ENCODE data around the gene KRTAP5-3.
A peak's percentile ranks its signal among the peaks of the same experiment; 100 is the strongest.

Gene KRTAP5-3

DNA sequence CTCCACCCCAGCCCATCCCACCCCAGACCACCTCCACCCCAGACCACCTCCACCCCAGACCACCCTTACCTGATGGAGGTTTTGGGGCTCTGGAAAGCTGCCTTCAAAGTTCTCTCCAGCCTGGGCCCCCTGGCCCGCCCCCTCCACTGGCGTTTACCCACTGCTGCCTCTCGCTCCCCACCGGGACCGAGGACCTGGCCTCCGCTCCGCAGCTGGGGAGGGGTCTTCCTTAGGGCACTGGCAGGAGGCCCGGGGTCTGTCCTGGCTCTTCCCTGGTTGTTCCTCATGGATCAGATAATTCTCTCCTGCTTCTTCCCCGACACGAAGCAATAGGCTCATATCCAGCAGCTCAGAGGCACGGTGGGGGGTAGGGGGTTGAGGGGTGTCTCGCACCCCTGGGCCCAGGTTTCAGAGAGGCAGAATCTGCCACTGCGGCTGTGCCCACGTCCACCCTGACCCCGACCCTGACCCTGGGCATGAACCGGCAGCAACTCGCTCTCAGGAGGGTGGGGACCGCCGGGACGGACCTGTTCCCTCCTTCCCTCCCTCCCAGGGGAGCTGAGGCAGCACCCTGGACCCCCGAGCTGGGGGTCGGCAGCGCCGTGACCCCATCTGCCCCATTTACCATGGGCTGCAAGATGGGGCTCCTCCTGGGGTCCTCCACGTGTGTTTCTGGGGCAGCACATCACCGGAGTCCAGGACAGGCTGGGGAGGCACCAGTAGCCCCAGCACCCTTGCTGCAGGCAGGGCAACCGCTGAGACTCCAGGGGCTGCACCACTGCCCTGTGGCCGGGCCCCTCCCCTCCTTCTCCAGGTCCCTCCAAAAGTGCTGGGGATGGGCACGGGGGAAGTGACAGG is 34.3 kb upstream of the KRTAP5-3 start:
- DNase-seq, result no peak

DNA sequence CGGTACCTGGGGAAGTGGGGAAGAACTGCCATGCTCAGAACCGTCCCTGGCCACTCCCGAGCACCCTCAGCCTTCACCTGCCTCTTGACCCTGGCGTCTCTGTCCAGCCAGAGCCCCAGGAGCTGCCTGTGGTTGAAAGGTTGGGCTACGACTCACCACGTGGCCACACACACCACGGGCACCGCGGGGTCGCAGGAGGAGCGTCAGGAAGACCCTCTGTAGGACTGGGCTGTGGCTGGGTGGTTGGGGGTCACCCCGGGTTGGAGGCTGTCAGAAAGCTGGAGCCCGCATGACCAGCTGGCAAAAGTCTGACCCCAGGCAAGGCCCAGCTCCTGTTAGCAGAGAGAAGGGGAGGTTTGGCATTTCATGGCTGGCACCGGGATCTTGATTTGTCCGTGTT is 32.8 kb upstream of the KRTAP5-3 start:
- DNase-seq, result no peak

DNA sequence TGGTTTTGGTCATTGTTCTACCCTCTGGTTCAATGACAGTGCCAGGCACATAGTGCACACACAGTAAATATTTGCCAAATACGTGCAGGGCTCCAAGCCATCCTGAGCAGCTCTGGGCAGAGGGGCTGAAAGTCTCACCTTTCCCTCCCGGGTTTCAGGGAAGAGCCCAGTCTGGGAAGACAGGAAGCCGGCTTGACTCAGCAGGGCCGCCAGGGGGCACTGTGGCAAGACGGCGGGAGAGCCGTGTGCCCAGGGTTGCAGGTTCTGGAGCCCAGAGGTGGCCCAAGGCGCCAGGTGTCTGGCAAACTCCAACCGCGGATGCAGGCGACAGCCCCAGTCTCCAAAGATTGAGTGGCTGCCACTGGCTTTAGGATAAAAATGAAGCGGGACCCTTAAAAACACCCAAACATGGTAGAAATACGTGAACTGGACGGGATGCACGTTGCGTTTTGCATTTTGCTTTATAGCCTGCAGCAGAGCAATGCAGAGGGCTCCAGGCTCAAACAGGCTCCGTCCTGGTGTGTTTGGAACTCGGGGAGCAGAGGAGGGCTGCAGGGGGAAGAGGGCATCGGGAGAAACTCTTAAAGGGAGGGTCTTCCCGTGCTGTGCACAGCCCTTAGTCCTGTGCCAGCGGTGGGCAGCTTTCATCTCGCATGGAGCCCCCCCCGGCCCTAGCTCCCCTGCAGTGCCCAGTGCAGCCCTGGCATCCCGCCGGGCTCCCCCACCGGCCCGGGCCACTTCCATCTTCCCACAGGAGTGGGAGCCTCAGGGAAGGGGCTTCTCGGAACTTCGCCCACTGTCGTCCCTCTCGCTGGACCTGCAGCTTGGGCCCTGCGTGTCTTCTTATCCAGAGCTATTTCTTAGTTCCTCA is 32.0 kb upstream of the KRTAP5-3 start:
- peak; percentile 50 for DNase-seq

DNA sequence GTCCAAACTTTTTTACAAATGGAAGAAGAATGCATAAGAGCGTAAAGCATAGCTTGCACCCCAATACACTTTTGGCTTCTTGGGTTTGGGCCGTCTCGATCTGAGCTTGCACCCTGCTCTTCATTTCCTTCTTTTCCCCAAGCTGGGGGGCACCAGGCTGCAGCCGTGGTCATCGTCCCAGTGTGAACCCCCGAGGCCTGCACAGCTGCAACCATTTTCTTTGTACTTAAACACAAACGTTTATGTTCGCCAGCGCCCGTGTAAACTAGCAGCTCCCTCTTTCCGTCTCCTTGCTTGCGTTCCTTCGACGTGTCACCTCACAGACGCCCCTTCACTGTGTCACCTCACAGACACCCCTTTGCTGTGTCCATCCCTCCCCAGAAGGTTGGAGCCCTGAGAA is 31.4 kb upstream of the KRTAP5-3 start:
- DNase-seq, result no peak

DNA sequence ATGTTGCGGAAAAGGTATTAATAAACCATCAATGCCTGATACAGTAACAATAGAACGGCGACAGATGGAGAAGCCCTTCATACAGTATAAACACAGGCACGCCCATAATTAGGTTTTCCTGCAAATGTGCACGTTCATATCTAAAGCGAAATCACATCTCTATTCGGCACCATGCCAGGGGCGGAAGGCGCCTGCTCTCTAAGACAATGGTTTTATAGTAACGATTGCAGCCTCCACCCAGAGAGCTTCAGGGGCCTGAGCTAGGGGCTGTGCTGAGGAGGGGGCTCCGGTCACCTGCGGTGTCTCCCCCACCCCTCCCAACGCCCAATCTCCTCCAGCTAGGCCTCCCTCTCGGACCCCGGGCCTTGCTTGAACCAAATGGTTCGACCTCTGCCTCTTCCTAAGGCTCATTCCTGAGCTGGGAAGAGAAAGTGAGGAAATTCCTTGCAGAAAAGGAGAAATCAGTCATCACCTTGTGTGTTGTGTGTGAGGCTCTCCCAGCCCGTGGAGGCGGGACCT is 30.9 kb upstream of the KRTAP5-3 start:
- DNase-seq, result no peak

DNA sequence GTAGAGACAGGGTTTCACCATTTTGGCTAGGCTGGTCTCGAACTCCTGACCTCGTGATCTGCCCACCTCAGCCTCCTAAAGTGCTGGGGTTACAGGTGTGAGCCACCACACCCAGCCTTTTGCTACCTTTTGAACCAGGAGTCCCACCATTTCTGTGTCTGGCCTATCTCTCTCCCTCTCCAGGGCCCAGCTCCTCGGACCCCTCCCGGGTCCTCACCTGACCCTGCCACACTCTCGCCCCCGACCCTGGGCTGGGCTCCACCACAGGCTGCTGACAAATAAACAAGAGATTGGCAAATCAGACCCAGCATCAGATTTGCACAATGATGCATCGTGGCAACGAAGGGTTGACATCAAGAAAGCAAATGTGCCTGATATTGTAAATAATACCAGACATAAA is 30.1 kb upstream of the KRTAP5-3 start:
- no peak for DNase-seq

DNA sequence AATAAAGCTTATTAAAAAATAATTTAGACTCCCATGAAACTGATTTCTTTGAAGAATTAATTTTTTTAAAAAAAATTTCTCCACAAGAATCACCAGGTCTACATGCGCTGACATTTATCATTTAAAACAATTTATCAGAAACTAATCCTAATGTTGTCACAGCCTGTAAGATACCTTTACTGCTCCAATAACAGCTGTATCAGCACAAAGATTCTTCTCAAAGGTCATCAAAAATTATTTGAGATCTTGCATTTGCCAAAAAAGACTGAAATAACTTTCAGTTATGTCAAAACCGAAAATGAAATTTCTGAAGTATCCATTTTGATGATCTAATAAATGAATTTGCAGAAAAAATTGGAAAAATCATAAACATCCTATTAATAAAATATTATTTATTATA is 29.4 kb upstream of the KRTAP5-3 start:
- DNase-seq, result no peak

DNA sequence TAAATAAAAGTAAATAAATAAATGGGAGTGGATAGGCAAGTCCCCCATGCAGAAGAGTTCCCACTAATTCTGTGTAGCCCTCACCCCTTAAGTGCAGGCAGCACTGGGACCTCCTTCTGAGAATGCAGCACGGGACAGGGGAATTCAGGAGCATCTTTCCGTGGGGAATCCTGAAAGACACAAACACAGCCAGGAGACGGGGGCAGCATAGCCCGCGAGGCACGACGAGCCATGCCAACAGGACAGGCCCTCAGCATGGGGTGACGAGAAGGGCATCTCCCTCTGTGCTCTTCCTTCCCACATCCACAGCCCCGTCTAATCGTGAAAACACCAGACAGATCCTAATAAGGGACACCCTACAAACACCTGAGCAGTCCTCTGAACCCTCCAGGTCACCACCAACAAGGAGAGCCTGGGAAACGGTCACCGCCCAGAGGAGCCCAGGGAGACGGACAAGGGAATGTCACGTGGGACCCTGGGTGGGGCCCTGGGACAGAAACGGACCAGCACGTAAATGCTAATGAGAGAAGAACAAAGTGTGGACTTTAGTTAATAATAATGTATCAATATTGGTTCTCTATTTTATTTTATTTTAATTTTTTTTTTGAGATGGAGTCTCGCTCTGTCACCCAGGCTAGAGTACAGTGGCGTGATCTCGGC is 28.2 kb upstream of the KRTAP5-3 start:
- DNase-seq, result no peak

DNA sequence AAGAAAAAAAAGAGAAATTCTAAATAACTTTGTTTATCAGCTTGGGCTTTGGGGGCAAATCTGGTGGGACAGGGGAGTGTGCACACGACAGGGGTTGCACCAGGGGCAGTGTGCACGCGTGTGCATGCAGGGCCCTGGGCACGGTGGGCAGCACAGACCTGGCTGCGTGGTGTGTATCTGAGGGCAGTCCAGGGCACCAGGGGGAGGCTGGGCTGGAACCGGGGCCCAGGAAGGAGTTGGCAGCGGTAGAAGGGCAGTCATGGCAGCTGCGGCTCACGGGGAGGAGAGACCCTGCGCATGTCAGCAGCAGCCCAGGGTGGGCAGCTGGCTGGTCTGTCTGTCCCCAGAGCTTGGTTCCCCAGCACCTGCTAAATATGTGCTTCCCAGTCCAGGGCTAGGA is 25.6 kb upstream of the KRTAP5-3 start:
- no peak for DNase-seq

DNA sequence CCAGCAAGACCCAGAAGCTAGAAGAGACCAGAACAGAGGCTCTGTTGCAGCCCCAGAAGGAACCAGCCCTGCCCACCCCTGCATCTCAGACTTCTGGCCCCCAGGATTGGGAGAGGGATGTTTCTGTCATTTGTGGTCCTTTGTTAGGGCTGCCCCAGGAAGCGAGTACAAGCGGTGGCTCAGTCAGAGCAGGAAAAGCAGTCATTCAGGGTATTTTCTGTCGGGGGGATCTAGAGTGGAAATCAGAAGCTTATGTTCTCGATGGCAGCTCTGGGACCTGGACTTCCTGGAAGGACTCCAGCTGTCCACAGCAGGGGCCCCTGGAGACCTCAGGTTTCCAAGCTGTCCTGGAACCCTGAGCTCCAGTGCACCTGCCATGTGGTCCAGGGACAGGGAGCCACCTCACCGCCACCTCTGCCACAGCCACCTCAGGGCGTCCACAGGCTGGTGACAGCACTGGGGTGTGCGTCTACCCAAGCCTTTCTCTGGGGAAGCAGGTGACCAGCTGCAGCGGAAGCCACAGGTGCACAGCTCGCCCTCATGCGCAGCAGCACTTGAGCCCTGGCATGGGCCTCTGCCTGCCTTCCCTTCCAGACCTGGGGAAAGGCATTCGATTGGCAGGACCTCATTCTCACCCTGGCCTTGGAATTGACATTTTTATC is 23.9 kb upstream of the KRTAP5-3 start:
- DNase-seq, result no peak

DNA sequence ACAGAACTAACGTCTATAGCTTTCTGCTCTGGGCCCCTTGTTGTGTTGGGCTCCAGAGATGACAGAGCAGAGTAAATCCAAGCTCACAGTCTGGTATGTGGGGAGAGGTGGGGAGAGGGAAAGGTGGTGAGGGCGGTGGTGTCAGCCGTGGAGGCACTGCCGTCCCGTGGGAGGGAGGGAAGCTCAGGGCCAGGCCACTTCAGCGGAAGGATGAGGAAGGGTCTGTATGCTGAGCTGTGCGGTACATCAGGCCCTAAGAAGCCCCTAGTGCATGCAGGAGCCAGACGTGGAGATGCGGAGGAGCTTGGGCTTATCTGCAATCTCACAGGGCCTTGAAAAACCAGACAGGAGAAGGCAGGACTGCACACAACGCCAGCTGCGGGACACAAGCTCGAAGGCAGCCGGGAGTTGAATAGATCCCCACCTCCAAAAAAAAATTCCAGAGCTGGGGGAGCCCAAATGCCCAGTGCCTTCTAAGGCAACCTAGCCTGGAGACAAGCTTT is 22.9 kb upstream of the KRTAP5-3 start:
- no peak for DNase-seq

DNA sequence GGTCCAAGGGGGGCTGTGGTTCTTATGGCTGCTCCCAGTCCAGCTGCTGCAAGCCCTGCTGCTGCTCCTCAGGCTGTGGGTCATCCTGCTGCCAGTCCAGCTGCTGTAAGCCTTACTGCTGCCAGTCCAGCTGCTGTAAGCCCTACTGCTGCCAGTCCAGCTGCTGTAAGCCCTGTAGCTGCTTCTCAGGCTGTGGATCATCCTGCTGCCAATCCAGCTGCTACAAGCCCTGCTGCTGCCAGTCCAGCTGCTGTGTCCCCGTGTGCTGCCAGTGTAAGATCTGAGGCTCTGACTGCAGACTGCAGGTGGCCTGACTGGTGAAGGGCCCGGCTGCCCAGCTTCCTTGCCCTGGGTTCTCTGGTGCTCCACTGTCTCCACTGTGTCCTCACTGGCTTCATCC is 22.0 kb upstream of the KRTAP5-3 start:
- no peak for DNase-seq

DNA sequence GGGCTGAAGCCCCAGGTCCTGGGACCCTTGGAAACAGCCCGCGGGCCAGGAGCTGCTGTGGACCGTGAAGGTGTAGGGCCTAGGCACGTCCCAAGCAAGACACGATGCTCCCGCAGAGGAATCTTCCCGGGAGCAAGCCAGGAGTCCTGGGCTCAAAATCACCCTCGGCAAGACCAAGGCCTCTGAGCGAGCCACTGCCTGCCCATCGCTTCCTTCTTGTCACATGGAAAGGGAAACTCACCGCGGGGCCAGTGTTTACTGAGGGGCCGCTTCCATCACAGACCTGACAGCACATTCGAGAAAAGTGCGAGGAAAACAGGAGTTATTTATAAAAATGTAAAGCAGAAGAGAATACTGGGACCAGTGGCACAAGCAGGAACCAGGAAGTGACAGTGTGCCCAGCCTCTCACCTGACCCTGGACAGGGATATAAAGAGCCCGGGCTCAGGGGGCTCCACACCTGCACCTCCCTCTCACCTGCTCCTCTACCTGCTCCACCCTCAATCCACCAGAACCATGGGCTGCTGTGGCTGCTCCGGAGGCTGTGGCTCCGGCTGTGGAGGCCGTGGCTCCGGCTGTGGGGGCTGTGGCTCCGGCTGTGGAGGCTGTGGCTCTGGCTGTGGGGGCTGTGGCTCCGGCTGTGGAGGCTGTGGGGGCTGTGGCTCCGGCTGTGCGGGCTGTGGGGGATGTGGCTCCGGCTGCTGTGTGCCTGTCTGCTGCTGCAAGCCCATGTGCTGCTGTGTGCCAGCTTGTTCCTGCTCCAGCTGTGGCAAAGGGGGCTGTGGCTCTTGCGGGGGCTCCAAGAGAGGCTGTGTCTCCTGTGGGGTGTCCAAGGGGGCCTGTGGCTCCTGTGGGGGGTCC is 21.3 kb upstream of the KRTAP5-3 start, which contains the start of gene KRTAP5-5:
Gene KRTAP5-5, plus strand, starts transcription at position 450 of the 860 bp plus-strand sequence. Its CDS starts 66 bp downstream, at position 516.
- DNase-seq, result no peak

DNA sequence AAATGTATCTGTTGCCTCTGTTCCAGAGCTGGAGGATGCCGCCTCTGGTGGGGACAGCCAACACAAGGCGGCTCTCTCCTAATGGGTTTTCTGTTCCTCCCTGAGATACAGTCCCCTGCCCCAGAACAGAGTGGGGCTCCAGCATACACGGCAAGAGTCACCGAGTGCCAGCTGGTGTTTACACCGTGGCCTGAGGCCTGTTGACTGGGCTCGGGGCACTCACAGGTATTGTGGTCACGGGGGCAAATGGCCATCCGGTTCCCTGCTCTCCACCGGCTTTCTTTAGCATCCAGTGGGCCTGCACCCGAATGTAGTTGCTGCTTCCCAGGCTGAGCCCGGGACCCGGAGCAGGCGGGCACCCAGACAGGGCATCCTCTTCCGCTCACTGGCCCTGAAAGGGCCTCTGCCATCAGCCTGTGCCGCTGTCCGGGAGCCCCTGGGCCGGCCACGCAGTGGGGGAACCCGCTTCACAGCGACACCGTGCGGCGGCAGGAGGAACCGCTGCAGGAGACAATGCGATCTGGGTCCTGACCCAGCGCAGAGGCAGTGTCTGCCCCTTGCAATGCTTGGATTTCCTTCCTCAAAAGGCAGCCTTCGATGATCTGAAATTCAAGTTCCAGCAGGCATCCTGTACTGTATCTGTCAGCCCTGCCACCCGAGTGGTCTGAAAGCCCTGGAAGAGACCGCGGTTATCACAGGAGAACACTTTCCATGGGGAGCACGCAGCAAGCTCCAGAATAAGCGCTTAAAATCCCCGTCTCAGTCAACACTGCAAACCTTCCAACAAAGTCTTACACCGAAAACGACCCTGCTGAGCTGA is 20.5 kb upstream of the KRTAP5-3 start:
- peak; percentile 61 for DNase-seq

DNA sequence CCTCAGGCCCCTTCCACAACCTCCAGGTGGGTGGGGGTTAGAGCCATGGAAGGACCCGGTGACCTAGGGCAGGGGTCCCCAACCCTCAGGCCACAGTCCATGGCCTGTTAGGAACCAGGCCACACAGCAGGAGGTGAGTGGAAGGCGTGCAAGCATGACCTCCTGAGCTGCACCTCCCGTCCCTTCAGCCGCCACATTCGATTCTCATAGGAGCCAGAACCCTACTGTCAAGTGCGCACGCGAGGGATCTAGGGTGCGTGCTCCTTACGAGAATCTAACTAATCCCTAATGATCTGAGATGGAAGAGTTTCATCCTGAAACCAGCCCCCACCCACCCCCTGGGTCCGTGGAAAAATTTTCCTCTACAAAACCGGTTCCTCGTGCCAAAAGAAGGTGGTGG is 17.3 kb upstream of the KRTAP5-3 start:
- DNase-seq, result no peak

DNA sequence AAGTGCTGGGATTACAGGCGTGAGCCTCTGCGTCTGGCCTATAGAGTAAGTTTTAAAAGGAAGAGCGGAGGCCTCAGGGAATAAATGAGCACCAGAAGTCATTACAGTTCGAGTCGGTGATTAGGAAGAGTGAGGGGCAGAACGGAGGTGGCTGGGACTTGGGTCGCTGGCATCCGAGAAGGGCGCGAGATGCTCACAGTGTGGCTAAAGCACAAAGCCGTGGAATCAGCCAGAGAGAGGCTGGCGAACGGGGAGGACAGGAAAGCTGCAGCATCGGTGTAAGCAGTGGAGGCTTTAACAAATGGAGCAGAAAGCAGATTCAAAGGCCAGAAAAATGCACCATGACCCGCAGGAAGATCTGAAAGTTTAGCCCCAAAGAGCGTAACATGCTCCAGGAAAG is 16.4 kb upstream of the KRTAP5-3 start:
- no peak for DNase-seq

DNA sequence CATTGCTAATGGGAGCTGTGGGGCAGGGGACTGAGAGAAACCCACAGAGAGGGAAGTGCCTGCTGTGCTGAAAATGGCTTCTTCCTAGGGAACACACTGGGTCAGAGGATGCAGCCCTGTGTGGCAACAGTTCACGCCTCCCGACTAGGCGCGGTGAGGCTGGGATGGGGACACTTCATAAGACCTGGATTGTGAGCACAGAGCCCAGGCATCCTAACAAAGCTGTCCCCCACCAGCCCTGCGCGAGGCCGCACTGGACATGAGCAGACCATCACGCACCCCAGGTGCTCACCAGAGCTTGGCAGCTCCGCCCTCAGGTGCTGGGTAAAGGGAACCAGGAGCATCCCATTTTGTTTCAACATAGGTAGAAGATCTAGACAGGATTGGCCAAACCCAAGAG is 15.5 kb upstream of the KRTAP5-3 start:
- no peak for DNase-seq

DNA sequence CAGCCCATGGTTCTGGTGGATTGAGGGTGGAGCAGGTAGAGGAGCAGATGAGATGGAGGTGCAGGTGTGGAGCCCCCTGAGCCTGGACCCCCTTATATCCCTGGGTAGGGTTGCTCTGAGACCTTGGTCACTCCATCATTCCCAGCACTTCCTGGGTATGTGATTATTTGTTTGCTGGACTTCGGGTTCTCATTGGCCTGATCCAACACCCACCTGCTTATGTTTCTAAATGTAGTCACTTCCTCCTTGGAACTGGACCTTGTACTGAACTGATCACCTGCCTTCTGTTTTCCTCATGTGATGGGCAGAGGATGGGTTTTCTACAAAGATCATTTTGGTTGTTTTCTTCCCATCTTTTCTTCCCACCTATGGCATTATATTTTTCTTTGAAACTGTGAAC is 13.8 kb upstream of the KRTAP5-3 start, which contains the start of gene KRTAP5-4:
Gene KRTAP5-4, minus strand, starts transcription at position 53 of the 400 bp plus-strand sequence. Its CDS starts 45 bp downstream, at position 8.
- no peak for DNase-seq

DNA sequence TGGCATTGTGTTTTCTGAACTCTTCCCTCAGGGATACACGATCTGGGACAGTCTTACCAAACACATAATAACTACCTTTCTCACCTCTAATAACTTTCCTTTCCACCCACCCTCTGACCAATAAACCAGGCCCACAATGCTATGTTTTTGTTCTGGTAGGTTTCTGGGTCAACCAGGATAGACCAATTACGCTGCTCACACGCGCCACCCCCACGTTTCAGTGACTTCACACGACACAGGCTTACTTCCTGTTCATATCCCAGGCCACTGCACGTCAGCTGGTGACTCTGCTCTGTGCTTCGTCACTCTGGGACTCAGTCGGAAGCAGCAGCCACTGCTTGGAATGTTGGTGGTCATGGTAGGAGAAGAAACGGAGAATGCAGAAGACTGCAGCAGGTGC is 11.2 kb upstream of the KRTAP5-3 start:
- DNase-seq, result peak; percentile 17

DNA sequence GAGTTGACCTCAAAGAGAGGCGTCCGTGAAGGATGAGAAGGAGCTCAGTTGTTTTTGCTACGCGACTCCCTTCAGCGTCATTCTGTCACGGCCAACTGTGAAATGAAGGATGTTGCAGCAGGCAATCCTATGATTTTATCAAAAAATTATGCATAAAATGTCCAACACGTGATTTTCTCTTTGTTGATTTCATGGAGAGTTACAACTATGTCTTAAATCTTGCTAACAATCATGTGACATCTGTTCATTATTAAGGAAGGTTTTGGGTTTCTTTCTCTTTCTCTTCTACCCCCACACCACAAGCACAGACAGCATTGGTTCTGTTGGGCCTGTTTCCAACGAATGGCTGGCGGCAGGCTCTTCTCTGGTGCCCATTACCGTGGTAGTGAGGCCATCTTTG is 10.0 kb upstream of the KRTAP5-3 start:
- DNase-seq, result no peak
